ENCODE results near the gene SHQ1.
"Not testable (repeated sequence)": the region's sequence is repeated elsewhere in the genome, so short reads cannot be mapped to it uniquely, and the experiment has no call there.

The SHQ1 gene

GRCh38 chr3:72719137-72719536 is 129.1 kb downstream of the SHQ1 start:
- DNase-seq (ENCODE audit: low read depth in 2 of 2), result no peak

GRCh38 chr3:72714135-72714534 is 134.1 kb downstream of the SHQ1 start:
- not testable (repeated sequence) for DNase-seq (ENCODE audit: low read depth in 2 of 2)

- DNase-seq (ENCODE audit: low read depth in 2 of 2), result not testable (repeated sequence)
These were observed 137.8 kb downstream of the SHQ1 start for GRCh38 chr3:72710471-72710870.

GRCh38 chr3:72708441-72708840 is 139.8 kb downstream of the SHQ1 start:
- no peak for DNase-seq (ENCODE audit: low read depth in 2 of 2)

GRCh38 chr3:72702997-72703396 is 145.2 kb downstream of the SHQ1 start:
- DNase-seq (ENCODE audit: low read depth in 2 of 2), result no peak

GRCh38 chr3:72702390-72702789 is 145.9 kb downstream of the SHQ1 start:
- DNase-seq (ENCODE audit: low read depth in 2 of 2), result no peak

GRCh38 chr3:72700106-72700505 is 148.1 kb downstream of the SHQ1 start:
- DNase-seq (ENCODE audit: low read depth in 2 of 2), result no peak

- no peak for DNase-seq (ENCODE audit: low read depth in 2 of 2)
These were observed 148.6 kb downstream of the SHQ1 start for GRCh38 chr3:72699631-72700030.

Measured in stimulated activated CD4-positive, alpha-beta T cell treated with anti-CD3 and anti-CD28 coated beads, Interleukin-1b, Interleukin-23, amount 100 ng/mL, for 1 hour (primary cell).